ENCODE data around the gene CLHC1.
"Not testable (repeated sequence)": the region's sequence is repeated elsewhere in the genome, so short reads cannot be mapped to it uniquely, and the experiment has no call there.

CLHC1 gene

GRCh38 chr2:55134316-55134706, 97.8 kb downstream of the CLHC1 start:
- no peak for DNase-seq (ENCODE audit: low spot score)

DNA sequence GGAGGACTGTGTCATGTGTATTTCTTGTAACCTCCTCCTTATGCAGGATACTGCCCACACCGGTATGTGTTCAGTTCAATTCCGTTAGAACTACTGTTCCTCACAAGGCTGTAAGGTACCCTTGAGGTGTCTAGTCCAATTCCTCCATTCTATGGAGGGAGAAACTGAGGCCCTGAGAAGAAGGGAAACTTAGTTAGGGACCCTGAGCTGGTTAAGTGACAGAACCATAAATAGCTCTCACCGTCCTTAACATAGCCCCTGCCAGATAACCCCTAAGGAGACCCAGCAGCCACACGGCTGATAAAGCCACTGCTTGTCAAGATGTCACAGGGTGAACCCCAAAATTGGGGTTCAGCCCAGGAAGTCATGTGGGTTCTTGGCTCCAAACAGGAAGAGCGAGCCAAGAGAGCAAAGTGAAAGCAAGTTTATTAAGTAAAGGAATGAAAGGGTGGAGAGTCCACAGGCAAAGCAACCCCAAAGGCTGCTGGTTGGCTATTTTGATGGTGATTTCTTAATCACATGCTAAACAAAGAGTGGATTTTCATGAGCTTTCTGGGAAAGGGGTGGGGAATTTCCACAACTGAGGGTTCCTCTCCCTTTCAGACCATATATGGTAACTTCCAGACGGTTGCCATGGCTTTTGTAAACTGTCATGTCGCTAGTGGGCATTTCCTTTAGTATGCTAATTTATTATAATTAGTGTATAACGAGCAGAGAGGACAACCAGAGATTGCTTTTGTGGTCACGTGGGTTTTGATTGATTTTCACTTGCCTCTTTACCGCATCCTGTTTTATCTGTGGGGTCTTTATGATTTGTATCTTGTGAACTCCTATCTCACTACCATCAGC, 98.4 kb downstream of the CLHC1 start:
- DNase-seq (ENCODE audit: low spot score), result peak; percentile 91

GRCh38 chr2:55130849-55131248, 101.2 kb downstream of the CLHC1 start:
- no peak for DNase-seq (ENCODE audit: low spot score)

- not testable (repeated sequence) for DNase-seq (ENCODE audit: low spot score)
Observed at GRCh38 chr2:55126643-55127042, 105.5 kb downstream of the CLHC1 start.

All from putamen (tissue), 1 donor.